Natural killer cell (primary cell): ENCODE measurements around the gene NTPCR. TPM values are rescaled to one million over a fixed set of nuclear protein-coding genes. Genes with fewer than 3 reads are reported as not detected.

Experiments
- ATAC-seq, 3 donors: fragments of 150-1000 bp in 2 of 3; fragments of 200-7000 bp in 1 of 3; cut with Tn5 transposase; 1 replicate in 1 of 3; 2 replicates in 2 of 3; pipeline ENCODE4 v1.10.0; 2021; ENCODE audit warnings: mild to moderate bottlenecking in 2 of 3, moderate library complexity in 2 of 3
- DNase-seq, 2 donors: peaks; one replicate each; pipeline versions ENCODE4 v3.0.0 to v3.0.0-alpha.2; 2013 to 2021; ENCODE audit warnings: mixed read lengths in 1 of 2
- H3K27ac ChIP-seq: one replicate; pipeline ENCODE4 v1.5.1; 2013; ENCODE audit warnings: mild to moderate bottlenecking, low read length
- H3K27me3 ChIP-seq: one replicate; pipeline ENCODE4 v1.6.1; 2013; ENCODE audit warnings: low read length; ENCODE audit not compliant: control insufficient read depth, insufficient read depth
- H3K36me3 ChIP-seq: one replicate; pipeline ENCODE4 v1.6.1; 2013; ENCODE audit warnings: low read length; ENCODE audit not compliant: control insufficient read depth, insufficient read depth
- H3K4me1 ChIP-seq: one replicate; pipeline ENCODE4 v1.6.1; 2013; ENCODE audit warnings: low read length; ENCODE audit not compliant: control insufficient read depth, insufficient read depth
- H3K4me3 ChIP-seq: one replicate; pipeline ENCODE4 v1.5.1; 2013; ENCODE audit warnings: low read length
- H3K9me3 ChIP-seq: one replicate; pipeline ENCODE4 v1.6.1; 2013; ENCODE audit warnings: low read length; ENCODE audit not compliant: control insufficient read depth, insufficient read depth
- H3K27ac Mint-ChIP-seq, 2 donors: one replicate each; pipeline ENCODE4 v1.8.0; 2022; ENCODE audit warnings: mild to moderate bottlenecking in 2 of 2, mixed read lengths in 2 of 2, moderate library complexity in 1 of 2
- H3K27me3 Mint-ChIP-seq, 2 donors: one replicate each; pipeline ENCODE4 v1.8.0; 2022; ENCODE audit warnings: low read depth in 2 of 2, mixed read lengths in 2 of 2
- H3K36me3 Mint-ChIP-seq: one replicate; pipeline ENCODE4 v1.8.0; 2022; ENCODE audit warnings: mixed read lengths
- H3K4me1 Mint-ChIP-seq, 2 donors: one replicate each; pipeline ENCODE4 v1.8.0; 2022; ENCODE audit warnings: mixed read lengths in 2 of 2
- H3K4me3 Mint-ChIP-seq: one replicate; pipeline ENCODE4 v1.8.0; 2022; ENCODE audit warnings: mild to moderate bottlenecking, moderate library complexity, mixed read lengths
- H3K9me3 Mint-ChIP-seq, 2 donors: one replicate each; pipeline ENCODE4 v1.8.0; 2022; ENCODE audit warnings: mixed read lengths in 2 of 2
- CTCF ChIP-seq: fragments of 200-600 bp; IDR thresholded peaks from one replicate; pipeline ENCODE4 v1.8.0; 2022; ENCODE audit warnings: antibody characterized with exemption
- WGBS: methylation state at CpG from one replicate; pipeline ENCODE4 v1.1.7; 2013; ENCODE audit warnings: missing lambda C conversion rate; ENCODE audit not compliant: insufficient coverage; 5-methylcytosine and 5-hydroxymethylcytosine counted together
- intact Hi-C: fragments of 100-400 bp; cut with micrococcal nuclease; formaldehyde crosslinking; loops from one replicate; pipeline ENCODE4 v1.14.2; 2022
- total RNA-seq, 4 donors: library from RNA; stranded (reverse); fragments of 120-200 nt in 1 of 4; gene quantifications; one replicate each; pipeline versions ENCODE4 v1.2.3 to v1.2.4, GENCODE V29; 2013 to 2022

Gene NTPCR
- total RNA-seq, 3 donors from 2014 or later (not counting 1 experiment from before 2014, with no cell fraction given), result 12.9 to 25.7 (median 17.4) TPM

GRCh38 chr1:232938926-232939325 is 11.5 kb upstream of the NTPCR start:
- H3K27me3 Mint-ChIP-seq, result peaks cover 17 to 40% of the 10 kb centered on the region in 2 donors
- ATAC-seq (no peak), DNase-seq (no peak)
- no peaks in the 10 kb centered on the region for H3K36me3 Mint-ChIP-seq
- H3K4me3 Mint-ChIP-seq, result no peak overlapping the region
- WGBS, result 91% methylated on average over 5 of the region's 11 CpGs
- no peak overlapping the region for H3K27ac Mint-ChIP-seq
- Histone ChIP-seq H3K9me3 (no peaks in the 10 kb centered on the region), H3K4me3 (no peak overlapping the region), H3K36me3 (no peaks in the 10 kb centered on the region), H3K4me1 (peaks cover 5% of the 10 kb centered on the region), H3K27me3 (no peaks in the 10 kb centered on the region), H3K27ac (no peak overlapping the region)
- TF ChIP-seq CTCF, result no peak
- intact Hi-C loops, result no loop called here
- no peaks in the 10 kb centered on the region for H3K9me3 Mint-ChIP-seq
- H3K4me1 Mint-ChIP-seq, result peaks cover under 1 to 4% of the 10 kb centered on the region in 2 donors

GRCh38 chr1:232939748-232940147 is 10.7 kb upstream of the NTPCR start:
- Histone ChIP-seq H3K9me3 (peaks cover 2% of the 10 kb centered on the region), H3K27me3 (no peaks in the 10 kb centered on the region), H3K4me1 (peaks cover 11% of the 10 kb centered on the region), H3K27ac (no peak overlapping the region), H3K4me3 (no peak overlapping the region), H3K36me3 (no peaks in the 10 kb centered on the region)
- H3K36me3 Mint-ChIP-seq, result no peaks in the 10 kb centered on the region
- no peak for ATAC-seq
- DNase-seq, result no peak
- H3K9me3 Mint-ChIP-seq, result no peaks in the 10 kb centered on the region
- H3K4me1 Mint-ChIP-seq, result peaks cover 8 to 12% of the 10 kb centered on the region in 2 donors
- intact Hi-C loops, result no loop called here
- no peak for TF ChIP-seq CTCF
- H3K27ac Mint-ChIP-seq, result no peak overlapping the region
- WGBS, result 82% methylated on average over 2 of the region's 2 CpGs
- peaks cover 15 to 40% of the 10 kb centered on the region in 2 donors for H3K27me3 Mint-ChIP-seq
- no peak overlapping the region for H3K4me3 Mint-ChIP-seq

- H3K27me3 Mint-ChIP-seq, result peaks cover 15 to 40% of the 10 kb centered on the region in 2 donors
- H3K36me3 ChIP-seq, result no peaks in the 10 kb centered on the region
- H3K9me3 Mint-ChIP-seq, result no peaks in the 10 kb centered on the region
- no peaks in the 10 kb centered on the region for H3K27me3 ChIP-seq
- DNase-seq (no peak), ATAC-seq (no peak)
- H3K4me1 Mint-ChIP-seq, result peaks cover 11 to 16% of the 10 kb centered on the region in 2 donors
- WGBS, result 86% methylated on average over 1 of the region's 1 CpG
- H3K4me1 ChIP-seq, result peaks cover 16% of the 10 kb centered on the region
- TF ChIP-seq CTCF, result no peak
- intact Hi-C loops, result no loop called here
- H3K4me3 Mint-ChIP-seq, result no peak overlapping the region
- peaks cover 4% of the 10 kb centered on the region for H3K9me3 ChIP-seq
- H3K27ac Mint-ChIP-seq, result no peak overlapping the region
- H3K4me3 ChIP-seq, result no peak overlapping the region
- H3K27ac ChIP-seq, result no peak overlapping the region
- H3K36me3 Mint-ChIP-seq, result no peaks in the 10 kb centered on the region
These were observed 10.1 kb upstream of the NTPCR start for GRCh38 chr1:232940262-232940661.
